A673 (cell line): ENCODE data around the gene MCM9. TPM values are rescaled to one million over a fixed set of nuclear protein-coding genes. Genes with fewer than 3 reads are reported as not detected.

Experiments used
- BruUV-seq: library from RNA; stranded (reverse); fragments of 400-500 nt; replicated peaks from 2 replicates; lab custom pipeline; 2021; lab: Mats Ljungman, UMichigan
- CTCF ChIA-PET: fragments of 300-600 bp; sonication (Branson Sonifier 250); formaldehyde crosslinking; loops from one replicate; lab custom pipeline; 2022; ENCODE audit warnings: antibody characterized with exemption; lab: Charles Lee
- POLR2A ChIA-PET: fragments of 300-600 bp; sonication (Branson Sonifier 250); formaldehyde crosslinking; loops from one replicate; lab custom pipeline; 2022; ENCODE audit warnings: antibody characterized with exemption; ENCODE audit not compliant: low non-redundant PET; lab: Charles Lee
- DNase-seq: peaks from one replicate; pipeline ENCODE4 v3.0.0-alpha.2; 2015; ENCODE audit warnings: low spot score
- H3K27ac ChIP-seq: fragments of 200-600 bp; sonication (generic); 2 replicates; pipeline ENCODE4 v1.5.1; 2016; ENCODE audit warnings: mixed run types, low read depth, mild to moderate bottlenecking, mixed read lengths, antibody characterized with exemption, low read length; ENCODE audit not compliant: poor library complexity, severe bottlenecking
- H3K27me3 ChIP-seq: fragments of 200-600 bp; sonication (generic); replicated peaks from 2 replicates; pipeline ENCODE4 v1.6.1; 2017; ENCODE audit warnings: mixed run types, low read depth, mild to moderate bottlenecking, mixed read lengths, antibody characterized with exemption, low read length; ENCODE audit not compliant: insufficient read depth, poor library complexity
- H3K36me3 ChIP-seq: fragments of 200-600 bp; sonication (generic); 2 replicates; pipeline ENCODE4 v1.6.1; 2016; ENCODE audit warnings: mixed run types, mild to moderate bottlenecking, mixed read lengths, antibody characterized with exemption, low read length; ENCODE audit not compliant: insufficient read depth, poor library complexity, severe bottlenecking
- H3K4me1 ChIP-seq: fragments of 200-600 bp; sonication (generic); 2 replicates; pipeline ENCODE4 v1.6.1; 2017; ENCODE audit warnings: mixed run types, mild to moderate bottlenecking, mixed read lengths, antibody characterized with exemption, low read length; ENCODE audit not compliant: insufficient read depth, poor library complexity, severe bottlenecking
- H3K4me3 ChIP-seq: fragments of 200-600 bp; sonication (generic); 2 replicates; pipeline ENCODE4 v1.5.1; 2016; ENCODE audit warnings: low read depth, mixed run types, mild to moderate bottlenecking, mixed read lengths, low read length; ENCODE audit not compliant: poor library complexity, severe bottlenecking
- H3K9me3 ChIP-seq: fragments of 200-600 bp; sonication (generic); 2 replicates; pipeline ENCODE4 v1.6.1; 2016; ENCODE audit warnings: mixed run types, low read depth, mild to moderate bottlenecking, mixed read lengths, antibody characterized with exemption, low read length; ENCODE audit not compliant: poor library complexity, severe bottlenecking
- CTCF ChIP-seq: fragments of 300-800, 200-600 bp; sonication (generic); conservative IDR thresholded peaks from 2 replicates; pipeline ENCODE4 v1.5.1; 2017; ENCODE audit warnings: low read depth, mild to moderate bottlenecking, antibody characterized with exemption, low read length, moderate library complexity, mixed read lengths
- EZH2 ChIP-seq: fragments of 200-600 bp; sonication (generic); IDR thresholded peaks from 2 replicates; pipeline ENCODE4 v1.6.1; 2017; ENCODE audit warnings: borderline replicate concordance, low read depth, mild to moderate bottlenecking, mixed read lengths, antibody characterized with exemption, low read length; ENCODE audit not compliant: poor library complexity, severe bottlenecking
- intact Hi-C: fragments of 100-400 bp; cut with micrococcal nuclease; formaldehyde crosslinking; loops from one replicate; pipeline ENCODE4 v1.10.0; 2022; ENCODE audit not compliant: unreplicated experiment
- total RNA-seq: library from RNA; stranded (reverse); gene quantifications from 2 replicates; pipeline ENCODE4 v1.2.3, GENCODE V29; 2021

The MCM9 gene
- total RNA-seq, 1 experiment from 2014 or later: 16.9 TPM

GRCh38 chr6:118971682-118972081, 36.7 kb upstream of the MCM9 start:
- TF ChIP-seq CTCF (no peak), EZH2 (no peak)
- POLR2A ChIA-PET: no interaction called here
- H3K27me3 ChIP-seq: no peaks in the 10 kb centered on the region
- H3K4me3 ChIP-seq: no peak overlapping the region
- no peaks in the 10 kb centered on the region for H3K9me3 ChIP-seq
- intact Hi-C loops: no loop called here
- CTCF ChIA-PET: no interaction called here
- BruUV-seq: no TSS peak
- H3K36me3 ChIP-seq: no peaks in the 10 kb centered on the region
- DNase-seq: no peak
- no peaks in the 10 kb centered on the region for H3K4me1 ChIP-seq
- no peak overlapping the region for H3K27ac ChIP-seq

GRCh38 chr6:118970866-118971265, 35.9 kb upstream of the MCM9 start:
- intact Hi-C loops: no loop called here
- no peak for DNase-seq
- Histone ChIP-seq H3K4me1 (no peaks in the 10 kb centered on the region), H3K9me3 (no peaks in the 10 kb centered on the region), H3K36me3 (no peaks in the 10 kb centered on the region), H3K27ac (no peak overlapping the region), H3K27me3 (no peaks in the 10 kb centered on the region), H3K4me3 (no peak overlapping the region)
- TF ChIP-seq CTCF: no peak
- no peak for TF ChIP-seq EZH2
- POLR2A ChIA-PET: no interaction called here
- no TSS peak for BruUV-seq
- CTCF ChIA-PET: no interaction called here

DNA sequence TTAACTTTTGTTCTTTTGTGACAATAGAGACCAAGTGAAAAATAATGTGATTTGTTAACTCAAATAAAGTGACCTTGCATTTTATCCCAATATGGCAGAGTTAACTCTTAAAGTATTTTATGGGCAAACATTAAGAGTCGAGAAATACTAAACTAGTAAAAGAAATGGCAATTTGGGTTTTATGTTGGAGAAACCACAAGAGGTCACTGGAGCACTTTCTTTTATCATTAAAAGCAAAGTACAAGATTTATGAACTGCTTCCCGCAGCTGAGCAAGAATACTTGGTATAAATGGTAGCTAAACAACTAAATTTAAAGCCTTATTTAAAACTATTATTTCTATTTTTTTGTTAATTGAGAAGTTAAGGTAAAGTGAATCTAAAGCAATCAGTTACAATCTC, 33.5 kb upstream of the MCM9 start:
- CTCF ChIA-PET: interaction anchor here (0.7 to 1.2 kb wide), 2 partner anchors 32 to 142 kb away, joined by 3 to 11 read pairs; no protein-coding TSS in a partner anchor
- intact Hi-C loops: loop anchor here (1.0 kb wide), 1 partner anchor 142 kb away; no protein-coding TSS in a partner anchor

More for the DNA sequence above, 33.5 kb upstream of the MCM9 start:
- no TSS peak for BruUV-seq
- TF ChIP-seq CTCF (peak; percentile 50), EZH2 (no peak)
- POLR2A ChIA-PET: no interaction called here
- Histone ChIP-seq H3K36me3 (no peaks in the 10 kb centered on the region), H3K27ac (no peak overlapping the region), H3K9me3 (no peaks in the 10 kb centered on the region), H3K4me3 (no peak overlapping the region), H3K27me3 (no peaks in the 10 kb centered on the region), H3K4me1 (no peaks in the 10 kb centered on the region)
- DNase-seq: peak; percentile 33
